ENCODE results near the gene PRKACB.
"Not testable (repeated sequence)": the region's sequence is repeated elsewhere in the genome, so short reads cannot be mapped to it uniquely, and the experiment has no call there.

Gene PRKACB

DNA sequence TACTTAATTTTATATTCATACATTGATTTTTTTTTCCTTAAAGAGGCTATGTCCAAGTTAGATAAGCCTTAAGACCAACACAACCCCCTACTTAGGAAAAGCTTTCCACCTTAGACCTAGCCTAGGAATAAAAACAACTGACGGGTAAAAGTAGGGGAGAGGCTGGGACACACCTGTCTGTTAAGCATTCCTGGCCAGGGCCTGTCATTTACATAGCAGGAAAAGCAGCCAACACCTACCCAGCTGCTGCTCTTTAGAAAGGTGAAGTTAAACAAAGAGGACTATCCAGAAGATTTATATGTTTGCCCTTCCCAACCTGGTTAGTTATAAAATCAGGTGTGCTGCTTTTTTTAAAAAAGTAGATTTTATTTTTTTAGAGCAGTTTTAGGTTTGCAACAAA is 128.3 kb downstream of the PRKACB start:
- no peak overlapping the region for H3K4me3 ChIP-seq (ENCODE audit: low read length)
- no peak for DNase-seq (ENCODE audit: low read depth)
- TF ChIP-seq, protein P1, sequence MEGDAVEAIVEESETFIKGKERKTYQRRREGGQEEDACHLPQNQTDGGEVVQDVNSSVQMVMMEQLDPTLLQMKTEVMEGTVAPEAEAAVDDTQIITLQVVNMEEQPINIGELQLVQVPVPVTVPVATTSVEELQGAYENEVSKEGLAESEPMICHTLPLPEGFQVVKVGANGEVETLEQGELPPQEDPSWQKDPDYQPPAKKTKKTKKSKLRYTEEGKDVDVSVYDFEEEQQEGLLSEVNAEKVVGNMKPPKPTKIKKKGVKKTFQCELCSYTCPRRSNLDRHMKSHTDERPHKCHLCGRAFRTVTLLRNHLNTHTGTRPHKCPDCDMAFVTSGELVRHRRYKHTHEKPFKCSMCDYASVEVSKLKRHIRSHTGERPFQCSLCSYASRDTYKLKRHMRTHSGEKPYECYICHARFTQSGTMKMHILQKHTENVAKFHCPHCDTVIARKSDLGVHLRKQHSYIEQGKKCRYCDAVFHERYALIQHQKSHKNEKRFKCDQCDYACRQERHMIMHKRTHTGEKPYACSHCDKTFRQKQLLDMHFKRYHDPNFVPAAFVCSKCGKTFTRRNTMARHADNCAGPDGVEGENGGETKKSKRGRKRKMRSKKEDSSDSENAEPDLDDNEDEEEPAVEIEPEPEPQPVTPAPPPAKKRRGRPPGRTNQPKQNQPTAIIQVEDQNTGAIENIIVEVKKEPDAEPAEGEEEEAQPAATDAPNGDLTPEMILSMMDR (conservative IDR thresholded peaks at IDR 0.05; ENCODE audit: low read depth, low read length): no peak

DNA sequence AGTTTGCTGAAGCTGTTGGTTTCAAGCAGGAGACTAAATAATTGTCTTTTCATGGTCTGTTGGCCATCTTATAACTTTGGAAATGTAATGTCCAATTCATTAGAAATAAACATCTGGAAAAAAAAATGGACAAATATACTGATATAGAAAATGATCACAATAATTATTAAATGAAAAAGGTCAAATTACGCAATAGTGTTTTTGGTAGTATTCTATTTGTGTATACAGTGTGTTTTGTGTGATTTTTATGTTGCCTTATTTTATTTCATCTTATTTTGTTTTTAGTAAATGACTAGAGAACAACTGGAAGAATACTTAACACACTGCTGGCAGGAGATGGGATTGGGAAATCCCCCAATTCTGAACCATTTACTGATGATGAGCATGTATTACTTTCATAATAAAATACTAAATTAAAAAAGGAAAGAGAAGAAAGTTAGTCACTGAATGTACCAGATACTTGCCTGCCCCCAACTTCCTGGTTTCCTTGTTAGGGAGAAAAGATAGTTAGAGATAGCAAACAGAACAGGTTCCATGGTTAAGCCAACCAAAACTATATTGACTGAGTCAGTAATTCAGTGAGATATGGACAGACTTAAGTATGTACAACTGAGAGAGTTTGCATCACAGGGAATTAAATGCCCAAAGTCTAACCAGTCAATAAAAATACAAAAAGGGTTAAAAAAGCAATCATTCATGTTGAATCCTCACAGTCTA is 133.4 kb downstream of the PRKACB start:
- DNase-seq (ENCODE audit: low read depth): no peak
- TF ChIP-seq, protein P1 (conservative IDR thresholded peaks at IDR 0.05; ENCODE audit: low read depth, low read length): no peak
- H3K4me3 ChIP-seq (ENCODE audit: low read length): no peak overlapping the region

DNA sequence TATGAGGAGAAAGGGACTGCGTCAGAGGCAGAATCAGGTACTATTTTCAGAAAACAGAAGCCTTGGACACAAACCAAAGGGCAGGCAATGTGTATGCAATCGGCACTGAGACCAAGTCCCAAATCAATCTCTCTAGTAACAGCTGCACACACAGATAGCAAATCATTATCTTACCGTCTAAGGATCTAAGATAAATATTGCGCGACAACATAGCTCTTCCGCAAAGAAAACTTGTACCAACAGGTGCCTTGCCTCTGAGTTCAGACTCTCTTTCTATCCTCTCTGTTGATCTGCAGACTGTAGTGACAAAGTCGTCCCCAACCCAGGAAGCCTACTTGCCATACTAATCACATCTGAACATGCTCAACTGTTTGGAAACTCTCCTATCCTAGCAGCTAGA is 134.8 kb downstream of the PRKACB start:
- TF ChIP-seq, protein P1 (conservative IDR thresholded peaks at IDR 0.05; ENCODE audit: low read depth, low read length): no peak
- H3K4me3 ChIP-seq (ENCODE audit: low read length): no peak overlapping the region
- no peak for DNase-seq (ENCODE audit: low read depth)

DNA sequence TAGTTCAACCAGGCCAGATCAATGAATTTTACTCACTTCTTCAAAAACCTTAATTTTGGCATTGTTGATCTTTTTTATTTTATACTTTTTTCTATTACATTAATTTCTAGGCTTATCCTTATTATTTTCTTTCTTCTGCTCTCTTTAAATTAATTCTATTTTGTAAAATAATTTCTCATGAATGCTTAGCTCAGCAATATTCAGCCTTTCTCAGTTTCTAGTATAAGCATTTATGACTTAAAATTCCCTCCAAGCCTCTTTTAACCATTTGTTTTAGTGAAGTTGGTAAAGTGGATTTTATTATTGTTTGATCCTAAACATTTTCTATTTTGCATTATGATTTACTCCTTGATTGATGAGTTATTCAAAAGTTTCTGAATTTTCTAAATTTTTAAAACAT is 136.8 kb downstream of the PRKACB start:
- no peak for DNase-seq (ENCODE audit: low read depth)
- H3K4me3 ChIP-seq (ENCODE audit: low read length): no peak overlapping the region
- TF ChIP-seq, protein P1 (conservative IDR thresholded peaks at IDR 0.05; ENCODE audit: low read depth, low read length): no peak

DNA sequence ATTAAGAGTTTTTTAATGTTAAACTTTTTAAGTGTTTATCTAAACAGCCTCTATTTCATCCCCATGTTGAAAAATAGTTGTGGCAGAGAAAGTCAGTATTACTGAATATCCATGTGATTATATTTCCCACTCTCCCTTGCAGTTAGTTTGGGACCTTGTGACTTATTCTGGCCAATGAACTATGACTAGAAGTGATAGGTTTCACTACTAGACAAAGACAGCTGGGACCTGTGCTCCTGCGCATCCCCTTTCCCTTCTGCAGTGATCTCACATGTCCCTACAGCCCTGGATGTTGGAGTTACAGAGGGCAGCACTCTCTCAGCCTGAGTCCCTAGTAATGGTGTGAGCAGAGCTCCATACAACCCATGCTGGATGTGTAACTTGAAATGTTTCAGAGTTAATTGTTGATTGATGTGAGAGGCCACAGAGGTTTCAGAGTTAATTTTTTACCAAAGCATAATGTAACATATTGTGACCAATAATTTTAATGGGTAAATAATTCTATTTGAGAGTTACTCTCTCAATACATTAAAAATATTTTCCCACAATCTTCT is 138.8 kb downstream of the PRKACB start:
- H3K4me3 ChIP-seq (ENCODE audit: low read length): no peak overlapping the region
- no peak for DNase-seq (ENCODE audit: low read depth)
- TF ChIP-seq, protein P1 (conservative IDR thresholded peaks at IDR 0.05; ENCODE audit: low read depth, low read length): no peak

DNA sequence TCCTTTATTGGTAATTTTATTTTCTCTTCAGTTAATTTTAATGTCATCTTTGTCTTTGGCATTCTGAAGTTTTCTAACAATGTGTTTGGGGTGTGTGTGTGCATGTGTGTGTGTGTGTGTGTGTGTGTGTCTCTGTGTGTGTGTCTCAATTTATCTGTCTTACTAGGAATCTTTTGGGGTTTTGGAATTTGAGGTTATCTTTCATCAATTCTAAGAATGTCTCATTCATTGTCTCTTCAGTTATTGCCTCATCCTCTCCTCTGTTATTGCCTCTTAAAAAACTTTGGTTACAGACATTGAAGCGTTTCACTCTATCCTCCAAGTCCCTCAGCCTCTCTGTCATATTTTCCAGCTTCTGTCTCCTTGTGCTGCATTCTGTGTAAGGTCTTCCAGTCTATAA is 139.3 kb downstream of the PRKACB start:
- no peak overlapping the region for H3K4me3 ChIP-seq (ENCODE audit: low read length)
- DNase-seq (ENCODE audit: low read depth): no peak
- TF ChIP-seq, protein P1 (conservative IDR thresholded peaks at IDR 0.05; ENCODE audit: low read depth, low read length): no peak

DNA sequence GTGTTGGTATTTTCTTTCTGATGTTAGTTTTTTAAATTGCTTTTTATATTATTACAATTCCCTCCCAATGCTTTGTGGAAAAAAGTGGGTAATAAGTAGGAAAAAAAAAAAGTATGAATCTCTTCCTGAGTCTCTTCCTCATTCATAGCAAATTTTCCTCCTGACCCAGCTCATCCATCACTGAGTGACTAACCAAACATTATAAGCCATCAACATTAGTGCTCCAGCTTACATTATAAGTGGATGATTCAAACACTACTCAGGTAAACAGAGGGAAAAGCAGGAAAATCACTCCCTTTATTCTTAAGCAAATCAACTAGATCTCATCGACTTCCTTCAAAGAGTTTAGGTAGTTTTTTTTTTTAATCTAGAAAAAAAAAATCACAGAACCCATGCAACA is 142.0 kb downstream of the PRKACB start:
- no peak overlapping the region for H3K4me3 ChIP-seq (ENCODE audit: low read length)
- DNase-seq (ENCODE audit: low read depth): no peak
- TF ChIP-seq, protein P1 (conservative IDR thresholded peaks at IDR 0.05; ENCODE audit: low read depth, low read length): no peak

DNA sequence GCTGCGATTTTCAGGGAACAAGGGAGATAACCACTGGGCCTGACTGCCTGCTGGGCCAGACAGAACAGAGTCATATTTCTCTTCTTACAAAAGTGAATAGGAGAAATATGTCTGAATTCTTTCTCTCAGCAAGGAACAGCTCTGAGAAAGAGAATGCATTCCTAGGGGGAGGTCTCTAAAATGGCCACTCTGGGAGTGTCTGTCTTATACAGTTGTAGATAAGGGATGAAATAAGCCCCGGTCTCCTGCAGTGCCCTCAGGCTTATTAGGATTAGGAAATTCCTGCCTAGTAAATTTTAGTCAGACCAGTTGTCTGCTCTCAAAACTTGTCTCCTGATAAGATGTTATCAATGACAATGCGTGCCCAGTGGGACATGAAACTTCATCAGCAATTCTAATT is 143.3 kb downstream of the PRKACB start:
- not testable (repeated sequence) for DNase-seq (ENCODE audit: low read depth); H3K4me3 ChIP-seq (ENCODE audit: low read length)
